PC-3 (cell line): Measurements from ENCODE around the gene TMEM9B.

Source experiments
- CTCF ChIP-seq: fragments of 300-600 bp; sonication (generic); conservative IDR thresholded peaks from 2 replicates; pipeline ENCODE4 v1.5.1; 2017; ENCODE audit warnings: antibody characterized with exemption, low read depth, mild to moderate bottlenecking, low read length
- EZH2 ChIP-seq: fragments of 300-600 bp; sonication (generic); IDR thresholded peaks from one replicate; pipeline ENCODE4 v1.6.1; 2017; ENCODE audit warnings: antibody characterized with exemption, mild to moderate bottlenecking, low read length; ENCODE audit not compliant: unreplicated experiment
- EZH2phosphoT487 ChIP-seq: fragments of 300-600 bp; sonication (generic); IDR thresholded peaks from 2 replicates; pipeline ENCODE4 v1.6.1; 2018; ENCODE audit warnings: mild to moderate bottlenecking, antibody characterized with exemption, low read length, borderline replicate concordance

GRCh38 chr11:8988329-8989234 lies 24.3 kb upstream of the TMEM9B start:
- TF ChIP-seq EZH2 (no peak), EZH2phosphoT487 (no peak), CTCF (no peak)
